ENCODE measurements around the gene TOP3A. TPM values are rescaled to one million over a fixed set of nuclear protein-coding genes. Genes with fewer than 3 reads are reported as not detected.

The TOP3A gene
- polyA plus RNA-seq, 1 donor (not counting 4 experiments of a cell fraction or from before 2014, with no cell fraction given) = 11.6 TPM

GRCh38 chr17:18238299-18238698 lies 76.5 kb downstream of the TOP3A start:
- peaks cover 17% of the 10 kb centered on the region for H3K4me1 ChIP-seq (ENCODE audit: control insufficient read depth, extremely low read depth, insufficient read depth, low read length)
- no peak for TF ChIP-seq EZH2 (IDR thresholded peaks at IDR 0.05; ENCODE audit: low read length)
- no peak for TF ChIP-seq CTCF (optimal IDR thresholded peaks at IDR 0.05 in 1 of 3, IDR thresholded peaks at IDR 0.05 in 1 of 3, conservative IDR thresholded peaks at IDR 0.05 in 1 of 3; ENCODE audit: extremely low read depth in 1 of 3, insufficient read depth in 2 of 3, low read length in 3 of 3)
- no peaks in the 10 kb centered on the region for H3K9me3 ChIP-seq (ENCODE audit: control insufficient read depth, low read depth, low read length)
- FAIRE-seq (no peak), DNase-seq (ENCODE audit: low read depth, low spot score) (no peak)
- dilution Hi-C loops (cut with MboI; ENCODE audit: extremely low pct_ligation_motif_present, low sequenced_read_pairs) = no loop called here
- no peaks in the 10 kb centered on the region for H3K9me1 ChIP-seq (ENCODE audit: control insufficient read depth, extremely low read depth, insufficient read depth, low read length)
- H3K27me3 ChIP-seq (ENCODE audit: control insufficient read depth, extremely low read depth, insufficient read depth, low read length) = no peaks in the 10 kb centered on the region
- no peak overlapping the region for H3K9ac ChIP-seq (ENCODE audit: control insufficient read depth, extremely low read depth, insufficient read depth, low read length)
- no peak overlapping the region for H3K4me3 ChIP-seq (ENCODE audit: control insufficient read depth in 2 of 3, extremely low read depth in 1 of 3, insufficient read depth in 2 of 3, low read depth in 1 of 3, low read length in 3 of 3)
- H3K27ac ChIP-seq (ENCODE audit: control insufficient read depth, insufficient read depth, low read length) = no peak overlapping the region
- H4K20me1 ChIP-seq (ENCODE audit: control insufficient read depth, extremely low read depth, insufficient read depth, low read length) = peaks cover under 1% of the 10 kb centered on the region
- H3K4me2 ChIP-seq (ENCODE audit: control insufficient read depth, extremely low read depth, insufficient read depth, low read depth, low read length) = no peak overlapping the region
- peaks cover 25 to 27% of the 10 kb centered on the region in 2 experiments for H3K36me3 ChIP-seq (ENCODE audit: control insufficient read depth in 2 of 2, extremely low read depth in 1 of 2, insufficient read depth in 2 of 2, low read length in 2 of 2)
- H2AFZ ChIP-seq (ENCODE audit: control insufficient read depth, low read length) = no peak overlapping the region
- H3K79me2 ChIP-seq (ENCODE audit: control insufficient read depth, insufficient read depth, low read length) = no peaks in the 10 kb centered on the region

GRCh38 chr17:18237461-18237860 lies 77.3 kb downstream of the TOP3A start:
- Histone ChIP-seq H3K4me2 (ENCODE audit: control insufficient read depth, extremely low read depth, insufficient read depth, low read depth, low read length) (no peak overlapping the region), H3K4me3 (ENCODE audit: control insufficient read depth in 2 of 3, extremely low read depth in 1 of 3, insufficient read depth in 2 of 3, low read depth in 1 of 3, low read length in 3 of 3) (no peak overlapping the region), H3K9ac (ENCODE audit: control insufficient read depth, extremely low read depth, insufficient read depth, low read length) (no peak overlapping the region), H2AFZ (ENCODE audit: control insufficient read depth, low read length) (no peak overlapping the region), H3K4me1 (ENCODE audit: control insufficient read depth, extremely low read depth, insufficient read depth, low read length) (peaks cover 17% of the 10 kb centered on the region), H3K27me3 (ENCODE audit: control insufficient read depth, extremely low read depth, insufficient read depth, low read length) (no peaks in the 10 kb centered on the region), H4K20me1 (ENCODE audit: control insufficient read depth, extremely low read depth, insufficient read depth, low read length) (no peaks in the 10 kb centered on the region), H3K9me3 (ENCODE audit: control insufficient read depth, low read depth, low read length) (no peaks in the 10 kb centered on the region), H3K9me1 (ENCODE audit: control insufficient read depth, extremely low read depth, insufficient read depth, low read length) (no peaks in the 10 kb centered on the region), H3K27ac (ENCODE audit: control insufficient read depth, insufficient read depth, low read length) (no peak overlapping the region), H3K79me2 (ENCODE audit: control insufficient read depth, insufficient read depth, low read length) (no peaks in the 10 kb centered on the region), H3K36me3 (ENCODE audit: control insufficient read depth in 2 of 2, extremely low read depth in 1 of 2, insufficient read depth in 2 of 2, low read length in 2 of 2) (peaks cover 31% of the 10 kb centered on the region in 2 experiments)
- FAIRE-seq (no peak), DNase-seq (ENCODE audit: low read depth, low spot score) (no peak)
- dilution Hi-C loops (cut with MboI; ENCODE audit: extremely low pct_ligation_motif_present, low sequenced_read_pairs) = no loop called here
- TF ChIP-seq EZH2 (IDR thresholded peaks at IDR 0.05; ENCODE audit: low read length) (no peak), CTCF (optimal IDR thresholded peaks at IDR 0.05 in 1 of 3, IDR thresholded peaks at IDR 0.05 in 1 of 3, conservative IDR thresholded peaks at IDR 0.05 in 1 of 3; ENCODE audit: extremely low read depth in 1 of 3, insufficient read depth in 2 of 3, low read length in 3 of 3) (no peak)

Measured in keratinocyte (primary cell).